HT-29 (cell line): ENCODE measurements around the gene CCND2. TPM values are rescaled to one million over a fixed set of nuclear protein-coding genes. Genes with fewer than 3 reads are reported as not detected.
"Not testable (repeated sequence)": the region's sequence is repeated elsewhere in the genome, so short reads cannot be mapped to it uniquely, and the experiment has no call there.

ENCODE experiments used
- DNase-seq: peaks from one replicate; pipeline ENCODE4 v3.0.0-alpha.2; 2015; ENCODE audit warnings: low spot score
- total RNA-seq: library from RNA; depleted of rRNA; stranded (reverse); fragments of >200 nt; shearing (Covaris generic); gene quantifications from 2 replicates; pipeline ENCODE4 v1.2.3, GENCODE V29; 2014; rRNA removed

The CCND2 gene
- not detected in 2 replicates for total RNA-seq

- DNase-seq = no peak
Measured at GRCh38 chr12:4273652-4274395, at the start of gene CCND2. Gene CCND2 (plus strand): TSS chr12:4273762. CDS start chr12:4274041, 279 bp downstream.

- no peak for DNase-seq
Measured at GRCh38 chr12:4224206-4224889, 49.2 kb upstream of the CCND2 start.

DNA sequence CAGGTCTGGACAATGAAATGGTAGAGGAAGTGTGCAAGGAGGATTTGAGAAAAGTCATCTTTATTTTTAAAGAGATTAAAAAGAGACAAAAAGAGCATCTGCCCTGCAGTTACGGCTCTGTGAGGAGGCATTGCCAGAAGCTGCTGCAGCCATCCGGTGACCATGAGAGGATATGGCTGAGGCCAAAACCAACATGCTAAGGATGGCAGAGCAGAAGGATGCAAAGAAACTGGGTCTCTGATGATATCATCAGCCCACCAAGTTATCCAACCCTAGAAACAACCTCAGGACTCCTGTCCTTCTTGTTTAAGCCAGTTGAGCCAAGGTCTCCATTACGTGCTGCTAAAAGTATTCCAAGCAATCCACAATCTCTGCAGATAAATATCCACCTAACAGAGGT is 48.0 kb upstream of the CCND2 start:
- DNase-seq = no peak

DNA sequence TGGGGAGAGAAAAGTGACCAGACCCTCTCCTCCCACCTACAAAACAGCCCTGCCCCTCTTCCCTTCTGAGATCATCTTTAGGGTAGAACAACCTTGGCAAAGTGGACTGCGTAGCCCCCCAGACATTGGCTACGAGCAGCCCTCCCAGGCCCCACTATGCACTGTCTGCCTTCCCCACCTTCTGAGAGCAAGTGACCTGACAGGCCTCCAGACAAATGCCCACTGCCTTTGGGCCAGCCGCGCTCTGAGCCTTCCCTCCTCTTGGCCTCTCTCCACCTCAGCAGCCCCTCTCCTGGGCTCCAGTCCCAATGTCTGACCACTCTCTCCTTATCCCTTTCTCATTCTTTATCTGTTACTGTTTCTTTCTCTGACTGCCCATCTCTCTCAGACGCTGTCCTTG is 46.5 kb upstream of the CCND2 start:
- DNase-seq = no peak

- DNase-seq = no peak
Measured at GRCh38 chr12:4228122-4228580, 45.4 kb upstream of the CCND2 start.

- no peak for DNase-seq
Measured at GRCh38 chr12:4230526-4230925, 43.0 kb upstream of the CCND2 start.

- no peak for DNase-seq
Measured at GRCh38 chr12:4238577-4238976, 35.0 kb upstream of the CCND2 start.

DNA sequence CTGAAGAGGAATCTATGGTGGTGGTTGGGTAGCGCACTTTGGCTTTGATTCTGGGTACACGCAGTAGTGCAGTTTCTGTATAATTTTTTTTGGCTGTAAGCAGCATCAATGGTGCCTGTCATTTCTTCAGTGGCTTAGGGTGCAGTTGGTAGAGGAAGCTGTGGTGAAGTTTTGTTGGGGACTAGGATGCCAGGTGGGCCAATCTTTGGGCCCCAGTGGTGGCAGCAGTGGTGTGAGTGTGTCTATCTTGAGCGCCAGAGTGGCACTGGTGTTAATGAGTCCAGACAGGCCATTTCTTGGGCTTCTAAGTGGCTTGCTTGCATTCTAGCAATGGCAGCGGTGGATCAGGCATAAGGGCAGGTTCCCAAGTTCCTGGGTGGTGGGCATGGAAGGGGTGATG is 33.8 kb upstream of the CCND2 start:
- DNase-seq = no peak

- no peak for DNase-seq
Measured at GRCh38 chr12:4240161-4240783, 33.3 kb upstream of the CCND2 start.

DNA sequence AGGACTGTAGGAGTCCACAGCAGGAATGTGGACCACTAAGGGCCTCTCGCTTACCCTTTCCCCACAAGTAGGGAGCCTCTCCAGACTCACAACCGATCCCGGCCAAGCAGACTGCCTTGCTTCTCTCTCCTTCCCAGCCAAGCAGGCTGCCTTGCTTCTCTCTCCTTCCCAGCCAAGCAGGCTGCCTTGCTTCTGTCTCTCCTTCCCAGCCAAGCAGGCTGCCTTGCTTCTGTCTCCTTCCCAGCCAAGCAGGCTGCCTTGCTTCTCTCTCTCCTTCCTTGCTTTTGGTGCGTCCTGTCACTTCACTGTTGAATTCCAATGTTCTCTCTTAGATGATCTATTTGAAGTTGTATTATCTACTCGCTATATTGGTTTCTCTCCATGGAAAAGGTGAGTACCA is 32.6 kb upstream of the CCND2 start:
- no peak for DNase-seq

DNA sequence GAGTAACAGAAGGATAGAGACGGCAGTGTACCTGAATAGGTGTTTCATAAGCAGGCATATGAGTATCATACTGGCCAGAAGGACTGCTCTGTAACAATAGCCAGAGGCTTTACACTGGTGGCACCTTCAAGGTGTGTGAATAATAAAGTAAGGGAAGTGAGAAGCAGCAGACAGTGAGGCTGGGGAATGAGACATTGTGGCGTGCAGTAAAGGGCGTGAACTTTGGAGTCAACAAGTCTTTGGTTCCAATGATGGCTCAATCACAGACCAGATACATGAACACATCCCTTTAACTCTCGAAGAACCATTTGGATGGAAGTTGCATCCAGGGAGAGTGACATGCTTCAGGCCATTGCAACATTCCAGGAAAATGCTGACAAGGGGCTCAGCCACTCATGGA is 32.0 kb upstream of the CCND2 start:
- no peak for DNase-seq

DNA sequence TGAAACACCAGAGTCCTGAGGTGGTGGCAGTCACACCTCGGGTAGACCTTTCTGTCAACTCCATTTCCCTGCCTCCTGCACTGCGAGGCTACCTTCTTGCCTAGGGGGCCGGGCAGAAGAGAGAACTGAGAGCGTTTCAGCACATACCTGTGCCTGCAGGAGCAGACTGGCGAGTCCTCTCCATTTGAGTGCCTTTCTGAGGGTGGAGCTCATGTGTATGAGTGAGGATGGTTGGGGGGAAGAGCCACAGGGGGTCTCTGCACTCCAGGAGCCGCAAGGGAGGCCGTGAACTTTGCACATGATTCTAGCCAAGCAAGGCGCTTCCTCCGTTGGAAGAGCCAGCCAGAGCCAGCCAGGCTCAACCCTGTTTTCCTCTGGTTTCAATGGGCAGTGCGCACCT is 31.0 kb upstream of the CCND2 start:
- DNase-seq = no peak

- no peak for DNase-seq
Measured at GRCh38 chr12:4243091-4243490, 30.5 kb upstream of the CCND2 start.

- DNase-seq = not testable (repeated sequence)
Measured at GRCh38 chr12:4243491-4244100, 30.0 kb upstream of the CCND2 start.

GRCh38 chr12:4244868-4245267 is 28.7 kb upstream of the CCND2 start:
- DNase-seq = no peak

DNA sequence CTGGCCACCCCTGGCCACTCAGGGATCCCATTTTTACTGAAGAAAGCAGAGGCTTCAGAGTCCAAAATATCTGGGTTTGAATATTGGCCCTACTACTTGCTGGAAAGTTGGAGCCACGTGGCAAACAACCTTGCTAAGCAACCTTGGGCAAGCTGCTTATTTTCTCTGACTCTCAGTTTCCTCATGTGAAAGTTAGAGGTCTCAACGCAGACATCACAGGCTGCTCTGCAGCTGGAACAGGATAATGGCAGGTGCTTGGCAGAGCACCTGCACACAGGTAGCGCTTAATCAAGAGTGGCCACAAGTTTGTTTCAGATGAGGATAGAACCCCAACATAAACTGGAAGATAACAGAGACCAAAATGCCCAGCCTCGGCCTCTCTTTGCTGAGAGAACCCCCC is 28.1 kb upstream of the CCND2 start:
- no peak for DNase-seq

- DNase-seq = no peak
Measured at GRCh38 chr12:4246116-4246515, 27.4 kb upstream of the CCND2 start.

DNA sequence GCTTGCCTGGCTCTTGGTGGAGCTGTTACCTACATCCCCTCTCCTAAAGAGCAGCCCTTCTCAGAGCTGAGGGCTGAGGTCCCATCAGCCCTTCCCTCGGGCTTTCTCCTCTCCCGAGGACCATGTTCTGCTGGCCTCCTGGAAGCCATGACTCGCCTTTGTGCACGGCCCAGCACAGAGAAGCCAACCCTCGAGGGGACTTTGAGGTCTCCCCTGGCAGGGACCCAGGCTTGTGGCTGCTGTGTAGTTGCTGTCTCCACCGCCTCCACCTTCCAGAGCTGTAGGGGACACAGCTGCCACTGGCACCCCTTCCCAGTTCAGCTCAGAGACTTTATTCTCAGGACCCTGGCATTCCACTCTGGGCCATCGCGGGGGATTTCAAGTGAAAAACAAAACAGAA is 22.9 kb upstream of the CCND2 start:
- no peak for DNase-seq

- no peak for DNase-seq
Measured at GRCh38 chr12:4251216-4251891, 22.2 kb upstream of the CCND2 start.

DNA sequence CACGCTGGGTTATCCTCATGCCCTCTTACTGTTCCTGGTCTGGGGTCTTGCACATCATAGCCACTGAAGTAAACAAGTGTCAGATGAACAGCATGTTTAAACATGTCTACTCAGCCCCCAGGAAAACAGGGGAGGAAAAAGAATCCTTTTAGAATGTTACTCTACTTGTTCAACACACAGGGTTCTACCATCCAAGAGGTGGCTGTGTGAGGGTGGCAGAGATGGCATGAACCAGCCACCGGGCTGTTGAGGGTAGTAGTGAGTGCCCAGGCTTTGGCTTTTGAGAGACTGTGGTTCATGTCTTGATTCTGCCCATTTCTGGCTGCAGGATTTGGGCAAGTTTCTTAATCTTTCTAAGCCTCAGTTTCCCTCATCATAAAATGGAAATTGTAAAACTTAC is 21.6 kb upstream of the CCND2 start:
- DNase-seq = no peak

- DNase-seq = no peak
Measured at GRCh38 chr12:4252601-4253000, 21.0 kb upstream of the CCND2 start.
